ENCODE results near the gene CDC42EP5.

CDC42EP5 gene

GRCh38 chr19:54418030-54418929, 54.8 kb downstream of the CDC42EP5 start:
- FAIRE-seq, result no peak
- TF ChIP-seq POLR2A (IDR thresholded peaks at IDR 0.05; ENCODE audit: low read depth, low read length), result no peak
- TF ChIP-seq POLR2AphosphoS5 (IDR thresholded peaks at IDR 0.05; ENCODE audit: low read depth, low read length), result no peak
- TF ChIP-seq TAF1 (IDR thresholded peaks at IDR 0.05; ENCODE audit: borderline replicate concordance, low read depth, low read length), result no peak
- no peak for DNase-seq (ENCODE audit: insufficient read length)

- no peak for DNase-seq (ENCODE audit: insufficient read length)
These were observed 56.2 kb downstream of the CDC42EP5 start for GRCh38 chr19:54416695-54417491.

GRCh38 chr19:54415901-54416673, 57.0 kb downstream of the CDC42EP5 start:
- DNase-seq (ENCODE audit: insufficient read length), result no peak
- FAIRE-seq, result no peak
- no peak for TF ChIP-seq POLR2AphosphoS5 (IDR thresholded peaks at IDR 0.05; ENCODE audit: low read depth, low read length)
- no peak for TF ChIP-seq POLR2A (IDR thresholded peaks at IDR 0.05; ENCODE audit: low read depth, low read length)
- TF ChIP-seq TAF1 (IDR thresholded peaks at IDR 0.05; ENCODE audit: borderline replicate concordance, low read depth, low read length), result no peak

More at GRCh38 chr19:54416695-54417491, 56.2 kb downstream of the CDC42EP5 start:
- FAIRE-seq, result no peak
- no peak for TF ChIP-seq POLR2AphosphoS5 (IDR thresholded peaks at IDR 0.05; ENCODE audit: low read depth, low read length)
- no peak for TF ChIP-seq POLR2A (IDR thresholded peaks at IDR 0.05; ENCODE audit: low read depth, low read length)
- no peak for TF ChIP-seq TAF1 (IDR thresholded peaks at IDR 0.05; ENCODE audit: borderline replicate concordance, low read depth, low read length)

- FAIRE-seq (no peak), DNase-seq (ENCODE audit: insufficient read length) (no peak)
- TF ChIP-seq TAF1 (IDR thresholded peaks at IDR 0.05; ENCODE audit: borderline replicate concordance, low read depth, low read length), result no peak
- TF ChIP-seq POLR2A (IDR thresholded peaks at IDR 0.05; ENCODE audit: low read depth, low read length), result no peak
- no peak for TF ChIP-seq POLR2AphosphoS5 (IDR thresholded peaks at IDR 0.05; ENCODE audit: low read depth, low read length)
These were observed 57.7 kb downstream of the CDC42EP5 start, which contains the start of gene TTYH1 for GRCh38 chr19:54415208-54415900. TSS of gene TTYH1 (plus strand) at chr19:54415464. CDS start at chr19:54415553, 89 bp downstream.
